Measurements from ENCODE around the gene ZFPM1. TPM values are rescaled to one million over a fixed set of nuclear protein-coding genes. Genes with fewer than 3 reads are reported as not detected.
A peak's percentile ranks its signal among the peaks of the same experiment; 100 is the strongest.

Gene ZFPM1
- total RNA-seq, 1 donor from 2014 or later = 1.2 TPM

- DNase-seq = no peak
Measured at GRCh38 chr16:88529596-88529995, 76.5 kb downstream of the ZFPM1 start.

DNA sequence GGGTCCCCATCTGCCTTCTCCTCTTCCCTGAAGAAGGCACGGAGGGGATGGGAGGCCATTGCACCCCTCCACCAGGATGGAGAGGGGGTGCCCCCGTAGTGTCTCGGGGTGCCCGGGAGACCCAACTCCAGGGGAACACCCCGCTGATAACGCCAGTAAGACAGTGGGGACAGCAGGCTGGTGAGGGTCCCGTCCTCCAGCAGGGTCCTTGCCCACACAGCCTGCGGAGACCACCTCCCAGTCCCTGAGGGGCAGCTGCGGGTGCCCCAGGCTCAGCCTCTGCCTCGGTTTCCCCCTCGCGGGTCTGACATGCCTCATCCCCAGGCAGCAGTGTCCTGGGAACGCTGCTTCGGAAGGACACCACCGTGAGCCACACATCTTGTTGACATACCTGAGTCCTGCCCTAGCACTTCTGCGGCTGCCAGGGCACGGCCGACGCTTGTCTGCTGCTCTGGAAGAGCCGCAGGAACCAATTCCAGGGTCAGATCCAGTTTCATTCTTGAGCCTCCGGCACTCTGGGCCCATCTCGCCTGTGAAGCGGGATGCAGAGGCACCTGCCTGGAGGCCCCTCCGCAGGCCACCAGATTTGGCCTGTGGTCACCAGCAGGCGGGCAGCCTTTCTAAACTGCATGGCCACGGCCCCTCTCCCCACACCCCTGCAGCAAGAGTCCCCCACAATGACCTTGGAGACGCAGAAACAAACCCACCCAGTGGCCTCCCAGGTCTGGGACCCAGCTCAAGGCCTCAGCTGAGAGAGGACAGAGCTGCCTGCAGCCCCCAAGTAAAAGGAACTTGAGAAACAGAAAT, 77.2 kb downstream of the ZFPM1 start:
- DNase-seq = no peak

DNA sequence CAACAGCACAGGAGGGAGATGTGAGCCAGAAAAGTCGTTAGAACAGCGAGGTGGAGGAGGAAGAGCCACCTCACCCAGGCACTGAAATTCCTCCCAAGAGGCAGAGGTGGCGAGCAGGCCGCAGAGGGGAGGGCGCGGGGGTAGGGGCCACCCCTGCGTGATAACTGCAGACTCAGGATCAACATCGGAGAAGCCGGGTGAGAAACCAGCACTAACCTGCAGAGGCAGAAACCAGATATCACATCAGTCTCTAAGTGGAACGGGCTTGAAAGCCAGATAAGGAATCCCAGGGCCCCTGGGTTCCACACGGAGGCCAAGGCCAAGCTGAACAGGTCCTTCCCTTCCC, 77.8 kb downstream of the ZFPM1 start:
- no peak for DNase-seq

DNA sequence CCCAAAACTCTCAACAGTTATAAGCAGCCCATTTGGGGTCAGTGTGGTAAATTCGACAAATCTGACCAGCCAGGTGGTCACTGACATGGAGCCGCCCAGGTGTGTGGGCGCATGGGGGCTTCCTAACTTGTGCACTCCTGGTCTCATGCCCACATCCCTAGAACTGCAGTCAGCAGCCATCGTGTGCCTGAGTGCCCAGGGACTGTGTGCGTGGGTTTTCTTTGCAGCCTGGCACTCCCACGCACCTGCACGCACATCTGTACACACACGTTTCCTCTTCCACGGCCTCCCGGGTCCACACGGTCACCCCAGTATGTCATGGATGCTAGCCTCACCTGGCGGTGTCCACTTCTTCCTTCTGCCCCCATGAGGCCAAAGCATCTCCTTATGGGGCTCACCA, 78.3 kb downstream of the ZFPM1 start:
- DNase-seq = no peak

DNA sequence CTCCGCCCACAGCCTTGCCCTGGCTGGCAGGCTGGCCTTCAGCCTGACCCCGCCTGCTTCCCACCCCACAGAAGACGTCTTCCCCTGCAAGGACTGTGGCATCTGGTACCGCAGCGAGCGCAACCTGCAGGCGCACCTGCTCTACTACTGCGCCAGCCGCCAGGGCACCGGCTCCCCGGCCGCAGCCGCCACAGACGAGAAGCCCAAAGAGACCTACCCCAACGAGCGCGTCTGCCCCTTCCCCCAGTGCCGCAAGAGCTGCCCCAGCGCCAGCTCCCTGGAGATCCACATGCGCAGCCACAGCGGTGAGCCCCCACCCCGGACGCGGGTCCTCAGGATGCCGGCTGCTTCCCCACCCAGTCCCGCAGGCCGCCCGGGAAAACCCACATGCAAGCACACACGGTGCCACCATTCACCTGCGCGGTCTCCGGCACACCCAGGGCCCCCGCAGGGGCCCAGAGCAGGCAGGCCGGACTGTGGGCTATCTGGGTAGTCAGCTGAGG, 78.9 kb downstream of the ZFPM1 start:
- no peak for DNase-seq

DNA sequence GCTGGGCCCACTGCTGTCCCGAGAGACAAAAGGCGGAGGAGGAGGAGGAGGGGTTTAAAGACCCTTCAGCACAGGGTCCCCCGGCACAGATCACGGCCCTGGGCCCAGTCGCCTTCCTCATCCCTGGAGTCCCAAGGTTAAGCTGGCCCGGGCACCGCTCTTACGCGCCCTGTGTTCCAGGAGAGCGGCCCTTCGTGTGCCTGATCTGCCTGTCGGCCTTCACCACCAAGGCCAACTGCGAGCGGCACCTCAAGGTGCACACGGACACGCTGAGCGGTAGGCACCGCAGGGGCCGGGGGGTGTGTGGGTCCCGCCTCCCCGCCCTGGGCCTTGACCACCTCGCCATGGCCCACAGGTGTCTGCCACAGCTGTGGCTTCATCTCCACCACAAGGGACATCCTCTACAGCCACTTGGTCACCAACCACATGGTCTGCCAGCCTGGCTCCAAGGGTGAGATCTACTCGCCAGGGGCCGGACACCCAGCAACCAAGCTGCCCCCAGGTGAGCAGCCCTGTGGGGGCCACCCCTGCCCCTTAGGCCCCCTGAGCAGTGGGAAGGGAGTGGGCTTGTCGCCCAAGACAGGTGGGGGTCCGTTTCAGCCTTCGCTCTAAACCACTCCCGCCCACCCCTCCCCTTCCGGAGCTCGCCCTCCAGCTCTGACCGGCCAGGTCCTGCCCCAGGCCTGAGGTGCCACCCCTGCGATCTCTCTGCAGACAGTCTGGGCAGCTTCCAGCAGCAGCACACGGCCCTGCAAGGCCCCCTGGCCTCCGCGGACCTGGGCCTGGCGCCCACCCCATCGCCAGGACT, 79.6 kb downstream of the ZFPM1 start:
- DNase-seq = no peak

GRCh38 chr16:88533381-88533917, 80.4 kb downstream of the ZFPM1 start:
- peak; percentile 36 for DNase-seq

- peak; percentile 48 for DNase-seq
Measured at GRCh38 chr16:88533932-88534637, 81.0 kb downstream of the ZFPM1 start.

GRCh38 chr16:88534638-88535190, 81.6 kb downstream of the ZFPM1 start:
- DNase-seq = no peak

DNA sequence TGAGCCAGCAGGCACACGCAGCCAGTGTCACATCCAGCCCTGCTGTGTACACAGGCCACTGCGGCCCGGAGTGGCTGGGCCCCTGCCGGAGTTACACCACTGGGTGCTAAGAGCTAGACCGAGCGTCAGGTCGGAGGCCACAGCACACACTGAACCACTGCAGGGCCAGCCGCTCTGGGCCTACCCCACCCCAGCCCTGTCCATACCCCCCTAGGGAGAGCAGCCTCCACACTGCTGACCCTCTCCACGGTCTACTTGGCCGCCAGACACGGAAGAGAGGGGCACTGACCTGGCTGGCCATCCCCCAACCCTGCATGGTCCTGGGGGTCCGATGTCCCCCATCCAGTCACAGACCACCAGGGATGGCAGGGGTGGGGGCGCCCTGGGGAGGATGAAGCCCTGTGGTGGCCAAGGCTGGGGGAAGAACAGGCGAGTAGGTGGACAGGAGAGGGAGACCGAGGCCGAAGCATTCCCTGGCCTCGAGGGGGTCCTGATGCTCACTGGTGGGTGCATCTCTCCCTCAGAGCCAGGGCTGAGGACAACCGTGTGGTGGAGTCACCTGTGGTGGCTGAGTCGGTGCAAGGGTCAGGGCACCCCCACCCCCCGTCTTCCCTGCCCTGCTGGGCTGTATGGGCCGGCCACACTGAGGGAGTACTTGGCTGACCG, 82.2 kb downstream of the ZFPM1 start:
- DNase-seq = no peak

DNA sequence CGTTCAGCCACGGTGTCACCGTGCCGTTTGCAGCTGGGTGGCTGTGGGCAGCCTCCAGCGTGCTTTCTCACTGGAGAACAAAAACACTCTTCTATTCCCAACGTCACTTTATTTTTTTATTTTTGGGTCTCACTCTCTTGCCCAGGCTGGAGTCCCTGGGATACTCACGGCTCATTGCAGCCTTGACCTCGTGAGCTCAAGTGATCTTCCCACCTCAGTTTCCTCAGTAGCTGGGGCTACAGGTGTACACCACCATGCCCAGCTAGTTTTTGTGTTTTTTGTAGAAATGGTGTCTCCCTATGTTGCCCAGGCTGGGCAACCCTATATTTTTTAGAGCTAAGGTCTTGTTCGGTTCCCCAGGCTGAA, 82.8 kb downstream of the ZFPM1 start:
- DNase-seq = no peak

- no peak for DNase-seq
Measured at GRCh38 chr16:88536510-88536909, 83.4 kb downstream of the ZFPM1 start.

DNA sequence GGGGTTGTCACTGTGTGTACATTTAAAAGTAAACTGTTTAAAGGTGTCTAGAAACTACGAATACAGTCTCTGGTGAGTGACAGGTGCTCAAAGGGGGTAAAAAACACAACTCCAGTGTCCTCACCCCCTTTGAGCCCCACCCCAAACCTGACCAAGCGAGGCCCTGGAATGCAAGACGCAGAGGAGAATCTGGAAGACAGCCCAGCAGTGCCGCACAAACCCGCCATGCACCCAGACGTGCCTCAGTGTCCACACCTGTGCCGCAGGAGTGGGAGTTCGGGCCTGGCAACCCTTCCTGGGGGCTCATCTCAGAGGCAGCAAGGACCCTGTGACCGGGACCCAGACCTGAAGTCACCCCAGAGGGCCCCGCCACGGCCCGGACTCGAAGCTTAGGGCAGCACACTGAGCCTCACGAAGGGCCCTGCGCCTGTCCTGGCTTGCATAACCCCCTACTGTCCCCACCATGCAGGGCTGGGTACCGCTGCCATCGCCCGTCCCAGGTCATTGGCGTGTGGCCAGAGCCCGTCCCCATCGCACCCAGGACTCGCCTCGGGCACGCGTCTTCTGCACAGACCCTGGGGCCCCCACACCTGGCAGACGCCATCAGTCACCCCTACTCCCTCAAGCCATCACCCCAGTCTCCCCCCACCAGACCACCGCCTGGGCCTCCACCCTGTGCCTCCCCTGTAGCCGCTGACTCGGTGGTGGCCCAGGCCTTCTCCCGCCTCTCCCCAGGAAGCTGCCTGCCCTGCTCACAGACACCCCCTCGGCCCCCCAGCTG, 84.1 kb downstream of the ZFPM1 start:
- DNase-seq = no peak

GRCh38 chr16:88537859-88538258, 84.8 kb downstream of the ZFPM1 start:
- DNase-seq = no peak

DNA sequence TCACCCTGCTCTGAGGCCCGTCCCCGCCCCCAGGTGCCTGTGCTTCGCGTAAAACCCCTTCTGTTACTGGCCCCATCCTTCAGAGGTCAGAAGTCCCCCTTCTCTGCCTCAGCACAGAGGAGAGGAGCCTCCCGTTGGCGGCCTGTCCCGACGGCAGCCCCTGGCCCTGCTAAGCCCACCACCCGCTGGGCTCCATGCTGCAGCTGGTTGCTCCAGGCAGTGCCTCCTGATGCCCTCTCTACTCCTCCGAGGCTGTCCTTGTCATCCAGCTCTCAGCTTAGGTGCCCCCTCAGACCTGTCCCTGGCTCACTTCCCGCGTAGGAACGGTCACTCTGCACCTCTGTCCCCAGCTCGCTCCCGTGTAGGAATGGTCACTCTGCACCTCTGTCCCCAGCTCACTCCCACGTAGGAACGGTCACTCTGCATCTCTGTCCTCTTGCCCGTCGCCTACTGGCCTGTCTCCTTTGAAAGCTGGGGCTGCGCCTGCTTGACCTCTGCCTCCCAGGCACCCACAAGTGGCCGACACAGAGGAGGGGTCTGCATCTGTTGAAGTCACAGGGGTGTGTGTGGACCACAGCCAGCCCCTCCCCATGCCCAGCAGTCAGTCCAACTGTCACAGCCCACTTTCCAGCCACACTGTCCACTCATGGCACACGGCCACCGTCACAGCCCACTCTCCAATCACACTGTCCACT, 85.4 kb downstream of the ZFPM1 start:
- no peak for DNase-seq

GRCh38 chr16:88539261-88539651, 86.2 kb downstream of the ZFPM1 start:
- no peak for DNase-seq

- no peak for DNase-seq
Measured at GRCh38 chr16:88539652-88540345, 86.7 kb downstream of the ZFPM1 start.

DNA sequence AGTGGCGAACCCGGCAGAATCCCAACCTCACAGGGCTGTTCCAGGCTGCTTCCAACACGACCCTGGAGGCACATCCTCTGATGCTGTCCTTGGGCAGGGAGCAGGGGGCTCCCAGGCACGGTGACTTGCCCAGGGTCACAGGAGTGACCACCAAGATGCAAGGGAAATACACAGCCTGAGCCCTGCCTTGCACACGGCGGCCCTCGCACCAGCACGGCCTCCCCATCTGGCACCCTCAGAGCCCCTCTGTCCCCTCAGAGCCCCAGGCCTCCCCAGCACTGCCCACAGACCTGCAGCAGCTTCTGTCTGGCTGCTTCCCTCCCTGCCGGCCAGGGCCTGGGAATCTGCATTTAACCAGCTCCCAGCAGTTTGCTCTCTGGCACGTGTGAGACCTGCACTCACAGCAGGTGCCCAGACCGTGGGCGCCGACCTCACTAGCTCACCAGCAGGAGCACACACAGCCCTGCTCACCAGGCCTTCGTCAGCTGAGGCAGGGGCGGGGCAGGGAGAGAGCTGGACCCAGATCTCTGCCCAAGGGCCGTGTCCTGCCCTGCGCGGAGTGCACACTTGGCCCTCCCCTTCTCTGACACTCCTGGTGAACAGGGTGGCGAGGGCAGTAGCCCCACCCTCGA, 87.4 kb downstream of the ZFPM1 start:
- no peak for DNase-seq
